K562 (cell line): ENCODE data around the gene PDE1C. TPM values are rescaled to one million over a fixed set of nuclear protein-coding genes. Genes with fewer than 3 reads are reported as not detected.

Experiments
- ATAC-seq: fragments of 200-7000 bp; cut with Tn5 transposase; 3 replicates; pipeline ENCODE4 v1.9.1; 2020; ENCODE audit warnings: moderate library complexity
- BruUV-seq: library from RNA; stranded (reverse); fragments of 400-500 nt; replicated peaks from 2 replicates; lab custom pipeline; 2021; lab: Mats Ljungman, UMichigan
- CTCF ChIA-PET: fragments of 300-600 bp; formaldehyde crosslinking; extraction: SDS; loops from one replicate; lab custom pipeline; 2021; ENCODE audit warnings: low intra/inter-chr PET ratio; lab: Yijun Ruan, JAX
- POLR2A ChIA-PET: fragments of 300-600, 350-650 bp; sonication (Branson Sonifier 250); formaldehyde crosslinking; extraction: SDS; loops from one replicate; lab custom pipeline; 2021; ENCODE audit warnings: antibody characterized with exemption, inconsistent platforms; lab: Yijun Ruan, JAX
- DNase-seq, 4 experiments: peaks; one replicate each; pipeline versions ENCODE4 v3.0.0 to v3.0.0-alpha.2; 2011 to 2018; ENCODE audit warnings: low spot score in 3 of 4, mixed read lengths in 3 of 4; ENCODE audit errors: extremely low read depth in 1 of 4
- FAIRE-seq: peaks from 2 replicates; lab custom pipeline; 2011; peaks lifted over from hg19 to GRCh38; lab: Jason Lieb, UNC
- H2AFZ ChIP-seq: 2 replicates; pipeline ENCODE4 v1.6.0; 2011; ENCODE audit warnings: low read depth, low read length, control low read depth, inconsistent platforms
- H3K27ac ChIP-seq: fragments of 200-600 bp; 3 replicates; pipeline ENCODE4 v1.8.0; 2011; ENCODE audit warnings: low read depth, mild to moderate bottlenecking, control low read depth, inconsistent platforms, low read length, moderate library complexity, mixed read lengths; ENCODE audit errors: extremely low read depth
- H3K27me3 ChIP-seq, 2 experiments: fragments of 300-600 bp in 1 of 2; 2 replicates in 1 of 2; 3 replicates in 1 of 2; pipeline versions ENCODE4 v1.6.0 to v1.8.0; 2011; ENCODE audit warnings: inconsistent platforms in 2 of 2, low read length in 2 of 2, mild to moderate bottlenecking in 1 of 2, mixed read lengths in 1 of 2, moderate library complexity in 1 of 2; ENCODE audit not compliant: control insufficient read depth in 2 of 2, insufficient read depth in 2 of 2
- H3K36me3 ChIP-seq: fragments of 300-600 bp; 3 replicates; pipeline ENCODE4 v1.8.0; 2011; ENCODE audit warnings: mild to moderate bottlenecking, low read length, inconsistent platforms; ENCODE audit not compliant: control insufficient read depth, insufficient read depth
- H3K4me1 ChIP-seq, 2 experiments: fragments of 200-600 bp in 1 of 2; replicated peaks in 1 of 2; 2 replicates in 1 of 2; 3 replicates in 1 of 2; pipeline versions ENCODE4 v1.5.1 to v1.8.0; 2011; ENCODE audit warnings: inconsistent platforms in 2 of 2, low read length in 2 of 2, mild to moderate bottlenecking in 1 of 2, mixed read lengths in 1 of 2, moderate library complexity in 1 of 2; ENCODE audit not compliant: control insufficient read depth in 2 of 2, insufficient read depth in 2 of 2
- H3K4me2 ChIP-seq: 2 replicates; pipeline ENCODE4 v1.6.1; 2011; ENCODE audit warnings: low read length, control low read depth, inconsistent platforms, mixed read lengths; ENCODE audit not compliant: insufficient read depth
- H3K4me3 ChIP-seq: fragments of 200-600 bp; sonication (generic), shearing (Covaris generic); 2 replicates; pipeline ENCODE4 v1.5.1; 2016; ENCODE audit warnings: control low read depth, inconsistent platforms
- H3K79me2 ChIP-seq: fragments of 200-600 bp; 3 replicates; pipeline ENCODE4 v1.8.0; 2011; ENCODE audit warnings: low read length, inconsistent platforms; ENCODE audit not compliant: control insufficient read depth, insufficient read depth
- H3K9ac ChIP-seq, 2 experiments: 2 replicates each; pipeline versions ENCODE4 v1.6.0 to v1.6.1; 2011; ENCODE audit warnings: low read depth in 2 of 2, low read length in 2 of 2, control low read depth in 1 of 2, inconsistent platforms in 1 of 2, mild to moderate bottlenecking in 1 of 2, mixed read lengths in 1 of 2; ENCODE audit not compliant: insufficient read depth in 1 of 2
- H3K9me1 ChIP-seq: one replicate; pipeline ENCODE4 v1.6.0; 2011; ENCODE audit warnings: inconsistent platforms, mild to moderate bottlenecking, low read length, moderate library complexity; ENCODE audit not compliant: control insufficient read depth, insufficient read depth
- H3K9me3 ChIP-seq: replicated peaks from 2 replicates; pipeline ENCODE4 v1.5.1; 2011; ENCODE audit warnings: low read depth, low read length, inconsistent platforms; ENCODE audit not compliant: control insufficient read depth, insufficient read depth
- H4K20me1 ChIP-seq: replicated peaks from 2 replicates; pipeline ENCODE4 v1.6.1; 2011; ENCODE audit warnings: low read length, inconsistent platforms, mixed read lengths; ENCODE audit not compliant: control insufficient read depth, insufficient read depth
- CCAR2 ChIP-seq: fragments of 200-400 bp; formaldehyde crosslinking; IDR thresholded peaks from 2 replicates; pipeline ENCODE4 v1.6.1; 2017; ENCODE audit warnings: mild to moderate bottlenecking, low read depth, low read length
- CREBBP ChIP-seq: IDR thresholded peaks from one replicate; pipeline ENCODE4 v1.6.1; 2012; ENCODE audit warnings: low read depth, mild to moderate bottlenecking, control low read depth, inconsistent platforms, low read length
- SIX5 ChIP-seq, 2 experiments: IDR thresholded peaks; 2 replicates each; pipeline ENCODE4 v1.6.1; 2011; ENCODE audit warnings: low read length in 2 of 2, borderline replicate concordance in 1 of 2, low read depth in 1 of 2, mild to moderate bottlenecking in 1 of 2, moderate library complexity in 1 of 2; ENCODE audit not compliant: insufficient read depth in 1 of 2
- ZNF121 ChIP-seq: sonication (generic); formaldehyde crosslinking; conservative IDR thresholded peaks from 2 replicates; pipeline ENCODE4 v1.8.0; 2022; ENCODE audit warnings: missing genetic modification reagents
- ZNF224 ChIP-seq: sonication (generic); formaldehyde crosslinking; IDR thresholded peaks from 2 replicates; pipeline ENCODE4 v1.8.0; 2022; ENCODE audit warnings: mild to moderate bottlenecking, missing genetic modification reagents
- ZNF696 ChIP-seq: fragments of 250-450 bp; sonication (Bioruptor Pico); conservative IDR thresholded peaks from 2 replicates; pipeline ENCODE4 v1.4.0; 2020; ENCODE audit warnings: mild to moderate bottlenecking, moderate library complexity
- ZNF79 ChIP-seq: fragments of 250-450 bp; sonication (Bioruptor Pico); IDR thresholded peaks from 2 replicates; pipeline ENCODE4 v1.4.0; 2020; ENCODE audit warnings: low read depth, mild to moderate bottlenecking, moderate library complexity
- WGBS: fragments of 100-300 bp; shearing (Covaris generic); methylation state at CpG from one replicate; pipeline ENCODE4 v1.1.6; 2016; ENCODE audit warnings: low coverage, mixed read lengths; ENCODE audit not compliant: insufficient coverage; ENCODE audit errors: missing lambda C conversion rate; 5-methylcytosine and 5-hydroxymethylcytosine counted together
- in situ Hi-C: fragments of 300-500 bp; cut with MboI; formaldehyde crosslinking; loops from 4 replicates; pipeline ENCODE4 v1.15.0; 2018; ENCODE audit warnings: inconsistent platforms, mixed read lengths
- intact Hi-C: fragments of 100-400 bp; cut with micrococcal nuclease; formaldehyde crosslinking; loops from 2 replicates; pipeline ENCODE4 v1.14.2; 2022
- polyA plus RNA-seq, 8 experiments: library from polyadenylated mRNA; depleted of rRNA in 4 of 8; stranded (reverse) in 5 of 8; unstranded in 3 of 8; fragments of >200 nt; fragmentation: Nextera tagmentation in 2 of 8; fragmentation: Illumina TruSeq in 1 of 8; extraction: Ambion mirVana in 2 of 8; extraction: Trizol in 1 of 8; gene quantifications; 2 replicates each; pipeline versions ENCODE4 v1.2.1 to v1.2.3, GENCODE V29; 2011 to 2014; ENCODE audit warnings: inconsistent platforms in 1 of 8, missing spikeins in 1 of 8
- total RNA-seq, 7 experiments: library from RNA; depleted of rRNA in 6 of 7; stranded (reverse); fragments of >200 nt in 6 of 7; fragmentation: Illumina TruSeq in 2 of 7; extraction: Trizol in 2 of 7; gene quantifications; 2 replicates each; pipeline versions ENCODE4 v1.2.1 to v1.2.3, GENCODE V29; 2011 to 2021; ENCODE audit warnings: low replicate concordance in 1 of 7
- TF ChIP-seq, protein P1 (sequence below): fragments of 250-450 bp; sonication (Bioruptor Pico); IDR thresholded peaks from 2 replicates; pipeline ENCODE4 v1.4.0; 2020; ENCODE audit warnings: borderline replicate concordance

Gene PDE1C
- total and polyA plus RNA-seq, 9 of the 15 experiments (the other 6 are each of a cell fraction or from before 2014, with no cell fraction given): under 0.01 to 0.01 TPM; not detected in 7

DNA sequence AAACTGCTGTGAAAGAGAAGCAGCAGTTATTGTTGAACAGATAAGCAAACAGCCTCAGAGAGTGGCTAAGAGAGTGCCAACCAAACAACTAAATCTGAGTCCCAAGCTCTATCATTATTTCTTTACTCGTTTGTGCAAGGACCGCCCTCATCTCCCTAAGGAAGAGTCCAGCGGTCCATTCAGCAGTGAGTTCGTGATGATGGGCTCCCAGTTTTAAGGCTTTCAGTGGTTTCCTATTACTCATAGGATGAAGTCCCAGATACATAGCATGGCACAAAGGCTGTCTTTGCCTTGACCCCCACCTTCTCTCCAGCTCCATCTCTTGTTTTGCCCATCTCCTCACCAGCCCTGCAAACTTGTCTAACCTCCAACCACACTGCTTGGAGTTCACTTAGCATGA is 24.3 kb upstream of the PDE1C start:
- CTCF ChIA-PET: no interaction called here

More for the DNA sequence above, 24.3 kb upstream of the PDE1C start:
- Histone ChIP-seq H3K9ac (no peak overlapping the region), H4K20me1 (no peaks in the 10 kb centered on the region), H3K9me1 (no peaks in the 10 kb centered on the region), H3K4me2 (no peak overlapping the region)
- POLR2A ChIA-PET: no interaction called here
- no peak for TF ChIP-seq ZNF224 (CRISPR knock-in tag)
- no peak for TF ChIP-seq CCAR2
- TF ChIP-seq, protein P1, sequence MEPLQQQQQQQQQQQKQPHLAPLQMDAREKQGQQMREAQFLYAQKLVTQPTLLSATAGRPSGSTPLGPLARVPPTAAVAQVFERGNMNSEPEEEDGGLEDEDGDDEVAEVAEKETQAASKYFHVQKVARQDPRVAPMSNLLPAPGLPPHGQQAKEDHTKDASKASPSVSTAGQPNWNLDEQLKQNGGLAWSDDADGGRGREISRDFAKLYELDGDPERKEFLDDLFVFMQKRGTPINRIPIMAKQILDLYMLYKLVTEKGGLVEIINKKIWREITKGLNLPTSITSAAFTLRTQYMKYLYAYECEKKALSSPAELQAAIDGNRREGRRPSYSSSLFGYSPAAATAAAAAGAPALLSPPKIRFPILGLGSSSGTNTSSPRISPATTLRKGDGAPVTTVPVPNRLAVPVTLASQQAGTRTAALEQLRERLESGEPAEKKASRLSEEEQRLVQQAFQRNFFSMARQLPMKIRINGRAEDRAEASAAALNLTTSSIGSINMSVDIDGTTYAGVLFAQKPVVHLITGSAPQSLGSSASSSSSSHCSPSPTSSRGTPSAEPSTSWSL: no peak
- TF ChIP-seq ZNF79 (CRISPR knock-in tag): no peak
- no peak for TF ChIP-seq CREBBP
- TF ChIP-seq ZNF696 (CRISPR knock-in tag): no peak
- no peak for TF ChIP-seq SIX5 (IDR thresholded peaks at IDR 0.05; ENCODE audit: borderline replicate concordance in 1 of 2, insufficient read depth in 1 of 2, low read depth in 1 of 2, low read length in 2 of 2)
- no peak for TF ChIP-seq ZNF121 (CRISPR knock-in tag)
- TF ChIP-seq, all 486 proteins: peak for 0
- BruUV-seq: no TSS peak
- intact Hi-C loops: no loop called here
- FAIRE-seq (no peak), DNase-seq (no peak), ATAC-seq (no peak)
- no peaks in the 10 kb centered on the region for H3K79me2 ChIP-seq
- in situ Hi-C loops: no loop called here
- H3K27me3 ChIP-seq: no peaks in the 10 kb centered on the region
- no peaks in the 10 kb centered on the region for H3K4me1 ChIP-seq
- 0% methylated on average over 4 of the region's 4 CpGs for WGBS
- H2AFZ ChIP-seq: no peak overlapping the region
- no peak overlapping the region for H3K4me3 ChIP-seq
- H3K36me3 ChIP-seq: no peaks in the 10 kb centered on the region
- H3K9me3 ChIP-seq: no peaks in the 10 kb centered on the region
- H3K27ac ChIP-seq: no peak overlapping the region
